Neural crest cell (in vitro differentiated cells): Measurements from ENCODE around the gene TMEM117. TPM values are rescaled to one million over a fixed set of nuclear protein-coding genes. Genes with fewer than 3 reads are reported as not detected.

ENCODE experiments used
- DNase-seq: peaks from one replicate; pipeline ENCODE4 v3.0.0; 2021; ENCODE audit warnings: low read depth, mixed read lengths, low spot score
- H3K27ac Mint-ChIP-seq: one replicate; pipeline ENCODE4 v1.8.0; 2021; ENCODE audit warnings: mild to moderate bottlenecking, mixed read lengths; ENCODE audit not compliant: unreplicated experiment
- H3K27me3 Mint-ChIP-seq: 2 replicates; pipeline ENCODE4 v1.8.0; 2021; ENCODE audit warnings: low read depth, mild to moderate bottlenecking, mixed read lengths
- H3K36me3 Mint-ChIP-seq: 2 replicates; pipeline ENCODE4 v1.8.0; 2021; ENCODE audit warnings: low read depth, mild to moderate bottlenecking, mixed read lengths
- H3K4me1 Mint-ChIP-seq: 2 replicates; pipeline ENCODE4 v1.8.0; 2021; ENCODE audit warnings: mixed read lengths
- H3K4me3 Mint-ChIP-seq: one replicate; pipeline ENCODE4 v1.8.0; 2021; ENCODE audit warnings: mild to moderate bottlenecking, mixed read lengths
- H3K9me3 Mint-ChIP-seq: 2 replicates; pipeline ENCODE4 v1.8.0; 2021; ENCODE audit warnings: mixed read lengths
- CTCF ChIP-seq: fragments of 200-600 bp; sonication (generic); conservative IDR thresholded peaks from 2 replicates; pipeline ENCODE4 v1.5.0; 2021; ENCODE audit warnings: antibody characterized with exemption, mild to moderate bottlenecking
- total RNA-seq: library from RNA; stranded (reverse); gene quantifications from 2 replicates; pipeline ENCODE4 v1.2.1, GENCODE V29; 2021

TMEM117 gene
- total RNA-seq, 1 donor from 2014 or later: 7.6 TPM

GRCh38 chr12:44059476-44059875, 223.6 kb downstream of the TMEM117 start:
- Mint-ChIP-seq H3K27ac (no peak overlapping the region), H3K27me3 (no peaks in the 10 kb centered on the region), H3K9me3 (no peaks in the 10 kb centered on the region), H3K4me3 (no peak overlapping the region), H3K4me1 (peaks cover 7% of the 10 kb centered on the region), H3K36me3 (no peaks in the 10 kb centered on the region)
- DNase-seq: no peak
- TF ChIP-seq CTCF: no peak

DNA sequence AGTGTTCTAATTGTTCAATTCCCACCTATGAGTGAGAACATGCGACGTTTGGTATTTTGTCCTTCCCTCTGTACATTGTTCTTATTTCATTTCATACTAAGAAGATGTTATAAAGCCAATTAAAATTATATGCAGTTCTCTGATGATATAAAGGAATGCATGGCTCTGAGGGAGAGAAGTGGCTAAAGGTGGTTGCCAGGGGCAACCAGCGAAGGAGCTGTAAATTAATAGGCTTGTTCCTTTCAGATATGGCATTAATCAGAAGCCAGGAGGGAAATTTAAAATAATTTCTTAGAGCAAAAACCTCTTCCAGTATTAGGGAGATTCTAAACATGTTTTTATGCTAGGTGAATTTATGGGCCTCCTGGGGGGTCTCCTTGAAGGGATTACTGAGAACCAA, 227.8 kb downstream of the TMEM117 start:
- no peaks in the 10 kb centered on the region for H3K36me3 Mint-ChIP-seq
- no peak for TF ChIP-seq CTCF
- H3K27ac Mint-ChIP-seq: no peak overlapping the region
- H3K4me1 Mint-ChIP-seq: peaks cover 7% of the 10 kb centered on the region
- H3K4me3 Mint-ChIP-seq: no peak overlapping the region
- no peaks in the 10 kb centered on the region for H3K9me3 Mint-ChIP-seq
- no peak for DNase-seq
- no peaks in the 10 kb centered on the region for H3K27me3 Mint-ChIP-seq

DNA sequence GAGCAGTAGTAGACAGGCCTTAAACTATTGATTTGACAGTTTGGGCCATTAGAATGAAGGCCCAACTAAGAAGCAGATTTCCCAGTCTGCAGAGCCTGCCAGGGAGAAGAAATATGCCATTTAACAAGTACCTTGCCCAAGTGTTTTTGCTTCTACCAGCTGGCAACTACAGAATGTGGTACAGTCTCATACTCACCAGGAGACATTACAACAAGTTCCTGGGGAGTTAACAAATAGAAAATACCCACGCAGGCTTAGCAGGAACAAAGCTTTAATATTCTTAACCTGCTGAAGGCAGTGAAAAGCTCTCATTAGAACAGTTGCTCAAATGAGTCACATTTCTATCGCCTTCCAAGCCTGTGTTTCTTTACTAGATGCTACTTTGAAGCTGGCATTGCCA, 241.0 kb downstream of the TMEM117 start:
- no peak for DNase-seq
- H3K27me3 Mint-ChIP-seq: no peaks in the 10 kb centered on the region
- no peaks in the 10 kb centered on the region for H3K36me3 Mint-ChIP-seq
- H3K4me3 Mint-ChIP-seq: no peak overlapping the region
- no peak for TF ChIP-seq CTCF
- H3K4me1 Mint-ChIP-seq: peaks cover 5% of the 10 kb centered on the region
- H3K9me3 Mint-ChIP-seq: peaks cover 2% of the 10 kb centered on the region
- no peak overlapping the region for H3K27ac Mint-ChIP-seq

GRCh38 chr12:44077294-44077693, 241.4 kb downstream of the TMEM117 start:
- Mint-ChIP-seq H3K27ac (no peak overlapping the region), H3K4me1 (peaks cover 2% of the 10 kb centered on the region), H3K9me3 (peaks cover 2% of the 10 kb centered on the region), H3K27me3 (no peaks in the 10 kb centered on the region), H3K36me3 (no peaks in the 10 kb centered on the region), H3K4me3 (no peak overlapping the region)
- TF ChIP-seq CTCF: no peak
- no peak for DNase-seq

DNA sequence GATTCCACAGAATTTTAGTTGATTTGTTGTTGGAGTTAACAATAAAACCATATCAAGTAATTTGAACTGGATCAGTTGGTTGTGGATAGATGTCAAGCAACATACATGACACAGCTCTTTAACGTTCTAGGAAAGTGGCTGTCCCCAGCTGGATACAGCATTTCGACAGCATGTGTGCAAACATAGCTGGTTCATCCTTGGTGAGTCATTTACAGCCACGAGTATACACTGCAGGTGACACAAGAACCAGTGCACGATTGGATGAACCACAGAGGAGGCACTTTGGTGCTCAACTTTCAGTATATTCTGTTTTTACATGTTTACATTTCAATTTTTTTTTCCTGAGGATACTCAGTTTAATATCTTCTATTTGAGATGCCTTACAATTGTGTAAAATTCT, 242.4 kb downstream of the TMEM117 start:
- H3K4me1 Mint-ChIP-seq: no peaks in the 10 kb centered on the region
- DNase-seq: no peak
- H3K36me3 Mint-ChIP-seq: no peaks in the 10 kb centered on the region
- no peak overlapping the region for H3K27ac Mint-ChIP-seq
- no peaks in the 10 kb centered on the region for H3K27me3 Mint-ChIP-seq
- TF ChIP-seq CTCF: no peak
- H3K9me3 Mint-ChIP-seq: peaks cover 2% of the 10 kb centered on the region
- H3K4me3 Mint-ChIP-seq: no peak overlapping the region

GRCh38 chr12:44088647-44089046, 252.8 kb downstream of the TMEM117 start:
- Mint-ChIP-seq H3K4me1 (peaks cover 3% of the 10 kb centered on the region), H3K36me3 (no peaks in the 10 kb centered on the region), H3K4me3 (no peak overlapping the region), H3K27me3 (no peaks in the 10 kb centered on the region), H3K27ac (no peak overlapping the region), H3K9me3 (peaks cover 5% of the 10 kb centered on the region)
- DNase-seq: no peak
- no peak for TF ChIP-seq CTCF
